Transverse colon (tissue), 4 donors: Measurements from ENCODE around the gene ZNF609. TPM values are rescaled to one million over a fixed set of nuclear protein-coding genes. Genes with fewer than 3 reads are reported as not detected.

Source experiments
- DNase-seq: peaks from one replicate; pipeline ENCODE4 v3.0.0-alpha.2; 2019
- H3K27ac ChIP-seq, 4 donors: fragments of 200-600 bp; sonication (generic); 2 replicates each; pipeline ENCODE4 v1.5.1; 2016 to 2018; ENCODE audit warnings: inconsistent platforms in 4 of 4
- H3K27me3 ChIP-seq: fragments of 200-600 bp; sonication (generic); 2 replicates; pipeline ENCODE4 v1.5.1; 2017; ENCODE audit warnings: inconsistent platforms
- H3K36me3 ChIP-seq, 4 donors: fragments of 200-600 bp; sonication (generic); 2 replicates each; pipeline ENCODE4 v1.5.1; 2017 to 2019; ENCODE audit warnings: inconsistent platforms in 4 of 4
- H3K4me1 ChIP-seq, 4 donors: fragments of 200-600 bp; sonication (generic); 2 replicates each; pipeline ENCODE4 v1.5.1; 2017 to 2020; ENCODE audit warnings: inconsistent platforms in 4 of 4
- H3K4me3 ChIP-seq, 4 donors: fragments of 200-600 bp; sonication (generic); 1 replicate in 1 of 4; 2 replicates in 3 of 4; pipeline versions ENCODE4 v1.5.1 to v1.6.1; 2017 to 2019; ENCODE audit warnings: inconsistent platforms in 4 of 4
- H3K9me3 ChIP-seq, 2 donors: fragments of 200-600 bp; sonication (generic); 2 replicates each; pipeline ENCODE4 v1.5.1; 2017 to 2019; ENCODE audit warnings: inconsistent platforms in 2 of 2
- CTCF ChIP-seq, 5 experiments: fragments of 200-600 bp in 3 of 5; fragments of 450-650 bp in 2 of 5; sonication (generic) in 3 of 5; IDR thresholded peaks; 1 replicate in 2 of 5; 2 replicates in 3 of 5; pipeline ENCODE4 v1.5.1; 2016 to 2017; ENCODE audit warnings: antibody characterized with exemption in 5 of 5, inconsistent platforms in 3 of 5, mild to moderate bottlenecking in 2 of 5, moderate library complexity in 1 of 5
- EP300 ChIP-seq: sonication (generic); formaldehyde crosslinking; IDR thresholded peaks from one replicate; pipeline ENCODE4 v1.6.1; 2017; ENCODE audit warnings: antibody characterized with exemption, low read depth
- POLR2A ChIP-seq: fragments of 450-650 bp; IDR thresholded peaks from one replicate; pipeline ENCODE4 v1.6.1; 2016; ENCODE audit warnings: antibody characterized with exemption, mild to moderate bottlenecking, moderate library complexity
- POLR2AphosphoS5 ChIP-seq, 3 donors: sonication (generic); formaldehyde crosslinking; IDR thresholded peaks; one replicate each; pipeline ENCODE4 v1.6.1; 2016; ENCODE audit warnings: antibody characterized with exemption in 3 of 3
- WGBS, 2 donors: methylation state at CpG; one replicate each; pipeline ENCODE4 v1.1.5; 2018; ENCODE audit warnings: low coverage in 1 of 2; 5-methylcytosine and 5-hydroxymethylcytosine counted together
- in situ Hi-C, 4 donors: fragments of 200-750 bp; cut with MboI; loops; one replicate each; pipeline versions ENCODE4 v1.15.0 to v1.15.1; 2017; ENCODE audit warnings: low sequenced_read_pairs in 3 of 4, low pct_ligation_motif_present in 1 of 4, low pct_unique_long_range_greater_than_20kb in 1 of 4
- intact Hi-C: fragments of 100-400 bp; cut with DNase I; formaldehyde crosslinking; loops from one replicate; pipeline ENCODE4 v1.15.1; 2023; ENCODE audit warnings: low total_unique reads
- total RNA-seq, 4 donors: library from RNA; depleted of rRNA; stranded (reverse); fragments of >200 nt; gene quantifications; one replicate each; pipeline ENCODE4 v1.1.0, GENCODE V29; 2016

Gene ZNF609
- total RNA-seq, 4 donors from 2014 or later = 16.1 to 34.8 (median 28.2) TPM

- Histone ChIP-seq H3K9me3 (no peaks in the 10 kb centered on the region), H3K4me1 (peaks cover 43 to 79% (median 50%) of the 10 kb centered on the region in 4 donors), H3K27me3 (no peaks in the 10 kb centered on the region), H3K4me3 (no peak overlapping the region), H3K36me3 (no peaks in the 10 kb centered on the region), H3K27ac (peak overlapping the region; percentile 88 to 91 (median 90))
- 36 to 69% methylated on average over 3 to 7 of the region's 7 CpGs for WGBS, 2 donors
- DNase-seq = no peak
- intact Hi-C loops = no loop called here
- in situ Hi-C loops = no loop called here
- TF ChIP-seq POLR2AphosphoS5 (IDR thresholded peaks at IDR 0.05) = no peak
- TF ChIP-seq POLR2A = no peak
- TF ChIP-seq CTCF (IDR thresholded peaks at IDR 0.05) = no peak
- TF ChIP-seq EP300 = no peak
Observed at GRCh38 chr15:64699751-64700388, 239.5 kb downstream of the ZNF609 start.

- no peak for DNase-seq
- peak overlapping the region; percentile 88 to 91 (median 90) for H3K27ac ChIP-seq
- H3K4me3 ChIP-seq = no peak overlapping the region
- TF ChIP-seq POLR2AphosphoS5 (IDR thresholded peaks at IDR 0.05) (no peak), EP300 (no peak), POLR2A (no peak), CTCF (IDR thresholded peaks at IDR 0.05) (no peak)
- H3K36me3 ChIP-seq = no peaks in the 10 kb centered on the region
- WGBS, 2 donors = 29 to 62% methylated on average over 1 to 3 of the region's 3 CpGs
- no peaks in the 10 kb centered on the region for H3K9me3 ChIP-seq
- H3K4me1 ChIP-seq = peaks cover 43 to 68% (median 49%) of the 10 kb centered on the region in 4 donors
- H3K27me3 ChIP-seq = no peaks in the 10 kb centered on the region
- in situ Hi-C loops (no loop called here), intact Hi-C loops (no loop called here)
Observed at GRCh38 chr15:64701051-64701450, 240.7 kb downstream of the ZNF609 start.

- H3K9me3 ChIP-seq = no peaks in the 10 kb centered on the region
- no peak for DNase-seq
- TF ChIP-seq EP300 (no peak), CTCF (IDR thresholded peaks at IDR 0.05) (no peak), POLR2AphosphoS5 (IDR thresholded peaks at IDR 0.05) (no peak), POLR2A (no peak)
- peaks cover 43 to 63% (median 49%) of the 10 kb centered on the region in 4 donors for H3K4me1 ChIP-seq
- WGBS, 2 donors = 47% methylated on average over 5 of the region's 5 CpGs
- H3K4me3 ChIP-seq = peak overlapping the region in 3 of 4 donors; percentile 70 to 82 (median 76)
- intact Hi-C loops = no loop called here
- peak overlapping the region; percentile 88 to 91 (median 90) for H3K27ac ChIP-seq
- H3K27me3 ChIP-seq = no peaks in the 10 kb centered on the region
- no peaks in the 10 kb centered on the region for H3K36me3 ChIP-seq
- in situ Hi-C loops = no loop called here
Observed at GRCh38 chr15:64701482-64702184, 241.3 kb downstream of the ZNF609 start.

GRCh38 chr15:64702816-64703631, 242.6 kb downstream of the ZNF609 start:
- peak overlapping the region; percentile 70 to 82 (median 79) for H3K4me3 ChIP-seq
- DNase-seq = peak; percentile 98
- intact Hi-C loops = no loop called here

More at GRCh38 chr15:64702816-64703631, 242.6 kb downstream of the ZNF609 start:
- WGBS, 2 donors = 0 to 1% methylated on average over 6 to 55 of the region's 62 CpGs
- Histone ChIP-seq H3K27ac (peak overlapping the region; percentile 88 to 91 (median 90)), H3K4me1 (peaks cover 32 to 50% (median 43%) of the 10 kb centered on the region in 4 donors), H3K27me3 (no peaks in the 10 kb centered on the region), H3K36me3 (no peaks in the 10 kb centered on the region), H3K9me3 (no peaks in the 10 kb centered on the region)
- in situ Hi-C loops = no loop called here
- TF ChIP-seq POLR2AphosphoS5 (IDR thresholded peaks at IDR 0.05) (peak; percentile 53 to 90 (median 88)), POLR2A (peak; percentile 76), CTCF (IDR thresholded peaks at IDR 0.05) (no peak), EP300 (peak; percentile 2)
